Fibroblast of skin of right biceps (primary cell): Measurements from ENCODE around the gene XPR1.
"Not testable (repeated sequence)": the region's sequence is repeated elsewhere in the genome, so short reads cannot be mapped to it uniquely, and the experiment has no call there.

Experiments
- DNase-seq: peaks from one replicate; pipeline ENCODE4 v3.0.0-alpha.2; 2013

The XPR1 gene

DNA sequence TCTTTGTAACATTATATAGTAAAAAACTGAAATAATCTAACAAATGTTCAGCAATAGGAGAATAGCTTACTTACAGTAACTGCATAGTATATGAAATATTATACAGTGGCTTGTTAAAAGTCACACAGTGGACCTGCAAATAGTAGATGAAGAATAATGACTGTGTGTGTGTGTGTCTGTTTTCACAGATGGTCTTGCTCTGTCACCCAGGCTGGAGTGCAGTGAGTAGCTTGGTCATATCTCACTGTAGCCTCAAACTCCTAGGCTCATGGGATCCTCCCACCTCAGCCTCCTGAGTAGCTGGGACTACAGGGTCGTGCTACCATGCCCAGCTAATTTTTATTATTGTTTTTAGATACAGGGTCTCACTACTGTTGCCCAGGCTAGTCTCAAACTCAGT lies 213.5 kb downstream of the XPR1 start:
- no peak for DNase-seq

GRCh38 chr1:180848191-180848590 lies 216.4 kb downstream of the XPR1 start:
- no peak for DNase-seq

- no peak for DNase-seq
Measured at GRCh38 chr1:180849031-180849775, 217.4 kb downstream of the XPR1 start.

GRCh38 chr1:180851995-180852887 lies 220.4 kb downstream of the XPR1 start:
- no peak for DNase-seq

GRCh38 chr1:180854001-180854400 lies 222.2 kb downstream of the XPR1 start:
- DNase-seq: no peak

DNA sequence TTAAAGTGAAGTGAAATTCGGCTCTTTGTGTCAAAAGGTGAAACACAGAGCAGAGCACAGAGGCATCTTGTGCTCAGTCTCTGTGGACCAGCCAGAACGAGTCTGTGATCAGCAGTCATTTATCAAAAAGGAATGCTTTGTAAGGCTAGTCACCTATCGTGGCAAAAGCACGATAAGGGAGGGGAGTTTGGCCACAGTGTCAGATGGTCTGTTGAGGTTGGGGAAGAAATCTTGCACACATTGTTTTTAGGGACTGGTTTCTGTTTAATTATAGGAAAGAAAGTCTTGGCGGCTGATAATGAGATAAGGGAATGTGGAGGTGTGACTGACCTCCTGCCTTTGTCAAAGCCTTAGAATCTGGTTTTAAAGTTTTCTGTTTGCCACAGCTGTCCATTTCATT lies 222.6 kb downstream of the XPR1 start:
- no peak for DNase-seq

DNA sequence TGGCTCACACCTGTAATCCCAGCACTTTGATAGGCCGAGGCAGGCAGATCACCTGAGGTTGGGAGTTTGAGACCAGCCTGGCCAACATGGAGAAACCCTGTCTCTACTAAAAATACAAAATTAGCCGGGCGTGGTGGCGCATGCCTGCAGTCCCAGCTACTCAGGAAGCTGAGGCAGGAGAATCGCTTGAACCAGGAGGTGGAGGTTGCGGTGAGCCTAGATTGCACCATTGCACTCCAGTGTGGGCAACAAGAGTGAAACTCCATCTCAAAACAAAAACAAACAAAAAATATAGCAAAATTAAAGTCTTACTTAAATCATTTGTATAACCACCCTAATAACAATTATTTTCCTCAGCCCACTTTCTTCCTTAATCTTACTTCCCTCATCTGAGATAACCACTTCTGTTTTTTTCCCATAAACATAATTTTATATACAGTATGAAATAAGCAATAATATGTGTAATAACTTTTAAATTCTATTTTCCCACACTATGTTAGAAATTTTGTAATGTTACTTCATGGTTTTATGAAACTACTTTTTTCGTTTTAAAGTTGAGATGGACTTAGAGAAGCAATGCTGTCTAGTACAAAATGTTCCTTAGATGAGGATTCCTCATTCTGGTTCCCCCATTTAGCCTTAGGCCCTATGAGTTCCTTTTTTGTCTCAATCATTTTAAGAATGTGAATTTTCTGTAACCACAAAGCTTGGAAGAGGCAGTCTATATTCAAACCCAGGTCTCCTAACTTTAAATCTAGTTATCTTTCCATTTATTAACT lies 226.3 kb downstream of the XPR1 start:
- DNase-seq: not testable (repeated sequence)

- no peak for DNase-seq
Measured at GRCh38 chr1:180859306-180859705, 227.5 kb downstream of the XPR1 start.

GRCh38 chr1:180860535-180860934 lies 228.7 kb downstream of the XPR1 start:
- no peak for DNase-seq

- DNase-seq: no peak
Measured at GRCh38 chr1:180862305-180862704, 230.5 kb downstream of the XPR1 start.

DNA sequence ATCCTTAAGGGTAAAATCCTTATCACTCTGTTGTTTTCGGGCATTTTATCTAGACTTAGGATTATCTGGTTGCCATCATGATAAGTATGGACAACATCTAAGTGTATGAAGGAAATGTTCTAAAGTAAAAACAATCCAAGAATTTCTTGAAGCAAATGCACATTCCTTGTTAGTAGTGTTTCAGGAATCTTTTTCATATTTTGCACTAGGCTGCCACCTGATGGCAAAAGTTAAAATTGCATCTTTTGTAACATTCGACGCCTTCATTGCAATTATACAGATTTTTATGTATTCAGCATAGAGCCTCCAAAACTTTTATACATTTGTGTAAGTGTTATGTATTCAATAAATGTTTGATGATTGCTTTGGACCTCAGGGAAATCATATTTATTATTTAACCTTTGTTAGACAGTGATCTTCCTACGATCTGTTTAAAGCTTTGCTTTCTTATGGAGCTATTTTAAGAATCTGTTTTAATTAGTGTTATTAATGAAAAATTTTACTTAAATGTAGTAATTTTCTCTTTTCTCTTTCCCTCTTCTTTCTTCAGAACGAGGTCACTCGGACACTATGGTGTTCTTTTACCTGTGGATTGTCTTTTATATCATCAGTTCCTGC lies 231.4 kb downstream of the XPR1 start:
- DNase-seq: peak; percentile 59

- DNase-seq: peak; percentile 48
Measured at GRCh38 chr1:180881806-180882509, 250.1 kb downstream of the XPR1 start.

GRCh38 chr1:180884588-180885300 lies 252.9 kb downstream of the XPR1 start:
- DNase-seq: no peak

DNA sequence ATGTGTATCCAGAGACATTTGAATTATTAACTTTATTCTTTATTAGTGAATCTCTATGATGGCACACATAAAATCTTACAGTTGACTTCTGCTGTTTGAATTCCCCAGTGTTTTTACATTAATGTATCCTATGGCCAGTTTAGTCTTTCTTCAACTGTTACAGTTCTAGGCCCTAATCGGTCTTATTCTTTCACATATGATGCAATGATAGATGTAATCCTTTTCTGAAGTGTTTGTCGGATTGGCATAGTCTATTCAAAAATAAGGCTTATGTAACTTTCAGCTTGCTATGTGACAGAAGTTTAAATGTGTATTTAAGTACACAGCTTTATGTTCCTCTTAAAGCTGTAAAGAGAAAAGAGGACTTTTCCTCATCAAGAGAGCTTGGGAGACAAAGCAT lies 254.5 kb downstream of the XPR1 start:
- DNase-seq: no peak

GRCh38 chr1:180887841-180888240 lies 256.0 kb downstream of the XPR1 start:
- DNase-seq: no peak

DNA sequence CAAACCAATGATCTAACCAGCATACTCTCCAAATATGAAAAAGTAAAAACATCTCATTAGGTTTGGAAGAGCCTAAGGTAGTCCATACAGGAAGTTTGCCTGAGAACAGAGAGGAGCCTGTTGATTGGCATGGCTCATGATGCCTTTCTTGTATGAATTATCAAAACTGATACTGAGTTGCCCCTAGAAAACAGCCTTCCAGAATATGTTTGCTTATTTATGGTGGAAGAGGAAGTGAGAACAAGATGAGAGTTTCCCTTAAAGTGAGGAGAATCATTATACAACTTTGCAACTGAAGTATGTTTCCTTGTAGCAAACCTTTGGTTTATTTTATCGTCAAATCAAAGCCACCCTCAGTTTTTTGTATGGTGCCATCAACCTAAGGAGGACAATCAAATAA lies 257.0 kb downstream of the XPR1 start:
- no peak for DNase-seq

GRCh38 chr1:180889325-180889724 lies 257.5 kb downstream of the XPR1 start:
- no peak for DNase-seq

- no peak for DNase-seq
Measured at GRCh38 chr1:180892272-180892671, 260.4 kb downstream of the XPR1 start.

DNA sequence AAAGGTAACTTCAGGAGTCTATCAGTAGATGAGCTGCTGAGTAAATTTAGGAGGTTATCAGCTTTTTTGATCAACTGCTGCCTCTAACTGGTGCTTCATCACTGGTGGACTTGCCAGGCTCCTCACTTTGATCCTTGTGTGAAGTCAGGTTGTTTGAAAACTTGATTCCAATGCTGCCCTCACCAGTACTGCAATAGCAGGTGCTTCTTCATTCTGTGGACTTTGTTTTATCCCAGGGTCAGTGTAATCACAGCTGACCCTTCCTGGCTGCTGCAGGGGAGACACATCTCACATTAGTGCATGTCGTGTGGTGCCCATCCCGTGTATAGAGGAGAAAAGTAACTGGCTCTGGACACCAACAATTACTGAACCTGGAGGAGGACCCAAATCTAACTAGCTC lies 260.9 kb downstream of the XPR1 start:
- no peak for DNase-seq

DNA sequence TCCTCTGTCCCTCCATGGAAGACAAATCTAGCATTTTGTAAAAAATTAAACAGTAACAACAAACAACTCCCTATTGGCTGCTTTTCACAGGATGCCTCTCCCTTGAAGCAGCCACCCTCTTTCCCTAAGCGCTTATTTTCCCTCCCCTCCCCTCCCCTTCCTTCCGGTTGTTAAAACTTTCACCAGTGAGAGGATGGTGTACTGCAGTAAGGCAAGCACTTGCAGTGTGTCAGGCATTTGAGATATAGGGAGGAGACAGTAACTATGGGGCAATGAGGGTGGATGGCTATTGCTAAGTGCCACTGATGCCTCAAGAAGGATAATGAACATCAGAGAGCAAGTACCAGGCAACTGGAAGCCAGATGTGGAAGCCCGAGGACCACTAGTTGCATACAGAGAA lies 261.8 kb downstream of the XPR1 start:
- no peak for DNase-seq

- DNase-seq: no peak
Measured at GRCh38 chr1:180896161-180896560, 264.3 kb downstream of the XPR1 start.
